Measurements from ENCODE around the gene PIGQ.

DNA sequence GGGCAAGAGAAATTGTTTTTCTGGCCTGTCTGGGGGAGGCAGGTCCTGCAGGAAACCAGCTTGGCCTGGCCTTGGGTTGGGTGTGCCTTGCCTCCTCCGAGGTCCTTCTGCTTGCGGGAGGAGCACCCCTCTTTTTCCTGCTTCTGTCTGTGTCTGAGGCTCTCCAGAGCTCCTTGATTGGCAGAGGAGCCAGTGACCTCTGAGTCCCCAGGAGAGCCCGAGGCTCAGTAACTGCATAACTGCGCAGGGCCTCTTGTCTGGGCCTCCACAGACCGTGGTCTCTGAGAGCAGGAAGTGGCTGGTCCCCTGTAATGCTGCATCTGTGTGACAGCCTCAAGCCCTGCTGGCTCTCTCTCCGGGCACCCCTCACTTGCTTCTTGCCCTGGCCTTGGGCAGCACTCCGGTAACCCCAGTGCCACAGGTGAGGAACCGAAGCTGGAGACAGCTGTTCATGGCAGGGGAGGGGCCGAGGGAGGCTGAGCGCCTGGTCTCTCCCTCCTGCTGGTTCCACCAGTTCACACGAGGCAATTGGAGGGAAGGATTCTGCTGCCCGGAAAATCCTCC, 40.7 kb upstream of the PIGQ start:
- TF ChIP-seq GATA2 (IDR thresholded peaks at IDR 0.05; ENCODE audit: low read depth, low read length): no peak
- TF ChIP-seq GATA3 (IDR thresholded peaks at IDR 0.05; ENCODE audit: low read depth, low read length): no peak

Data from SH-SY5Y (cell line).